Measurements from ENCODE around the gene PGBD5.

PGBD5 gene

GRCh38 chr1:230286166-230286889 lies 139.8 kb downstream of the PGBD5 start:
- DNase-seq (ENCODE audit: extremely low read depth in 1 of 2, low read depth in 1 of 2) = no peak

- DNase-seq (ENCODE audit: extremely low read depth in 1 of 2, low read depth in 1 of 2) = no peak
Observed at GRCh38 chr1:230285351-230285750, 140.8 kb downstream of the PGBD5 start.

DNA sequence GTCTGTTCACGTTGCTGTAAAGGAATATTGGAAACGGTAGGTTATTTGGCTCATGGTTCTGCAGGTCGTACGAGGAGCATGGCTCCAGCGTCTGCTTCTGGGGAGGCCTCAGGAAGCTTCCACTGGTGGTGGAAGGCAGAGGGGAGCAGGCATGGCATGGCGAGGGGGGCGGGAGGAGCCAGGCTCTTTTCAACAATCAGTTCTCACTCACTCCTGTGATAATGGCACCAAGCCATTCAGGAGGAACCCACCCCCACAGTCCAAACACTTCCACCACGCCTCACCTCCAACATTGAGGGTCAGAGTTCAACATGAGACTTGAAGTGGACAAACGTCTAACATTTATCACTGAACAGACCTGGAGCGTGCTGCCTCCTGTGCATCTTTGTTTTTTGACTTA lies 141.2 kb downstream of the PGBD5 start:
- DNase-seq (ENCODE audit: extremely low read depth in 1 of 2, low read depth in 1 of 2) = no peak

GRCh38 chr1:230283678-230284077 lies 142.5 kb downstream of the PGBD5 start:
- DNase-seq (ENCODE audit: extremely low read depth in 1 of 2, low read depth in 1 of 2) = no peak

GRCh38 chr1:230282157-230282556 lies 144.0 kb downstream of the PGBD5 start:
- no peak for DNase-seq (ENCODE audit: extremely low read depth in 1 of 2, low read depth in 1 of 2)

GRCh38 chr1:230281556-230281955 lies 144.6 kb downstream of the PGBD5 start:
- DNase-seq (ENCODE audit: extremely low read depth in 1 of 2, low read depth in 1 of 2) = no peak

DNA sequence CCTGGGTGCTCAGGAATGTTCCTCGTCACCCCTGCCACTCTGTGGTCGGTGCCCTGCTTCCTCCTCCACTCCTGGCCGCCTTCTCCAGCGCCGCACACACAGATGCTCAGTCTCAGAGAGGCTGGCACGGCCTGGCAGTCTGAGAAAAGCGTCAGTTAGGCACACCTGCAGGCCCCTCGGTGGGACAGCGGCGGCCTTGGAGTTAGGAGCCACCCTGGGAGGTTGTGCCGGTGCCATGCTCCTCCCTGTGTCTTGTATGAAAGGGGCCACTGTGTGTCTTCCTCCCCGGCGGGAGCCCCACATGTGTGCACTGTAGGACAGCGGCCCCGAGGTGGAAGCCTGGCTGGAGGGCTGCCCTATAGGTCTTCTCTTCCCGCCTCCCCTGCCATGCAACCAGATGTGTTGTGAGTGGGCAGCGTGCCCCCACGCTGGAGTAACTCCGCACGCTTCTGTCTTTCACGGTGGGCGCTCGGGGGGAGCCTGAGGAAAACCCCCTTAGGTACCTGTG lies 145.2 kb downstream of the PGBD5 start:
- DNase-seq (ENCODE audit: extremely low read depth in 1 of 2, low read depth in 1 of 2) = no peak

DNA sequence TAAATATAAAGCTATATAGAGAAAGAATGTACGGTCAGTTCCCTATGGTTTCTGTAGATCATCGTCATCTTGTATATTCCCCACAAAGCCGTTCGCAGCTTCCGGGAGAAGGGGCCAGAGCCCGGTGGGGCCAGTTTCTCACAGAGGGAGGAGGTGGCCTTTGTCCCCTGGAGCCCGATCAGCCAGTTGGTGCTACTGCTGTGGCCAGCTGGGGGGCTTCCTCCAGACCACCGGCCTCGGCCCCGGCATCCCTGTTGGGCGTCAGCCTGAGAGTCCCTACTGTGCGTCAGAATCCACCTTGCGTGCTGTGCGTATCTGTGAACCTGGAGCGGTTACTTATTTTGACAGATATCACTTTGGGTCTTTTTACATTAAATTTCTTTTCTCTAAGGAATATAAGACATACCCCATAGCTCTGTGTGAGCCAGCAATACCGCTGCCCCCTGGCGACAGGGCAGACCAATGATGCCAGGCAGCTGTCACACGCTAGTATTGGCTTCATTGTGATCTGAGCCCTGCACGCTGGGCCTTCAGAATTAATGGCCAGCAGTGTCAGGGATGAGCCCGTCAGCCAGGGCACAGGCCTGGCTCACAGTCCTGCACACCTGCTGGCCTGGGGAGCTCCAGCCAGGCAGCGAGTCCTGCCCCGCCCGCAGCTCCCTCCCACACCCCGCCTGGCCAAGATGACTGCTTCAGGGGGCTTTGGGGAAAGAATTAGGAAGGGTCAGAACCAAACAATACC lies 145.9 kb downstream of the PGBD5 start:
- DNase-seq (ENCODE audit: extremely low read depth in 1 of 2, low read depth in 1 of 2) = no peak

- DNase-seq (ENCODE audit: extremely low read depth in 1 of 2, low read depth in 1 of 2) = no peak
Observed at GRCh38 chr1:230279583-230279945, 146.6 kb downstream of the PGBD5 start.

GRCh38 chr1:230278871-230279582 lies 147.1 kb downstream of the PGBD5 start:
- DNase-seq (ENCODE audit: extremely low read depth in 1 of 2, low read depth in 1 of 2) = no peak

DNA sequence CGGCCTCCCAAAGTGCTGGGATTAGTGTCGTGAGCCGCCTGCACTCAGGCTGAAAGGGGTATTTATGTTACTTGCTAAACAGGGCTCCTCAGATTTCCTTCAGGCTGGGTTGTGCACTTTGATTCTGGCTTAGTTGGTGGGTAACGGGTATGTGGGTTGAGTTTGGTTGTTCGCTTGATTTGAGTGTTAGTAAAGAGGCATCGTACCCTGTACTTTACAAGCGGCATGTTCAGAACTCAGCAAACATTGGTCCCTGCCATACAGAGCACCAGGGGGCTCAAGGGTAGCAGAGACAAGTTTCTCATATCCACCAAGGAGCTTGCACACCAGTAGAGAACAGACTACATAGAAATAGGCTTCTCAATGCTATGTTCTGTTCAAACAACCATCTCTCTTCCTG lies 147.8 kb downstream of the PGBD5 start:
- DNase-seq (ENCODE audit: extremely low read depth in 1 of 2, low read depth in 1 of 2) = no peak

GRCh38 chr1:230277201-230278025 lies 148.7 kb downstream of the PGBD5 start:
- no peak for DNase-seq (ENCODE audit: extremely low read depth in 1 of 2, low read depth in 1 of 2)

DNA sequence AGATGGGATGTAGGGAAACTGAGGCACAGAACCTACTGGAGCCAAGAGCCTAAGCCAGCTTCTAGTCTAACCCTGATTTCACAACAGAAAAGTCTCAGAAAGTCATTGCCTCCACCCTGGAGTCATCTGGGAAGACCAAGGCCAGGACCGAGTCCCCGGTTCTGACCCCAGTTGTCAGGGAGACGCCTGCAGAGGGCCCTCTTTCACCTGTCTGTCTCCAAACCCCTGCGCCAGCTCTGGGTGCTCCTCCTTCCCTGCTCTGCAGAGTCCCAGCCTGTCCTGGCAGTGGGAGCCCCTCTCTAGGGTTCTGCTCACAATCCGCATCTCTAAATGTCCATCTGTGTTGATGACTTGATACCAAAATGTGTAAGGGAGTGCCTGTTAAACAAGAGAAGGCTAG lies 149.7 kb downstream of the PGBD5 start:
- DNase-seq (ENCODE audit: extremely low read depth in 1 of 2, low read depth in 1 of 2) = no peak

- no peak for DNase-seq (ENCODE audit: extremely low read depth in 1 of 2, low read depth in 1 of 2)
Observed at GRCh38 chr1:230274254-230274653, 151.9 kb downstream of the PGBD5 start.

DNA sequence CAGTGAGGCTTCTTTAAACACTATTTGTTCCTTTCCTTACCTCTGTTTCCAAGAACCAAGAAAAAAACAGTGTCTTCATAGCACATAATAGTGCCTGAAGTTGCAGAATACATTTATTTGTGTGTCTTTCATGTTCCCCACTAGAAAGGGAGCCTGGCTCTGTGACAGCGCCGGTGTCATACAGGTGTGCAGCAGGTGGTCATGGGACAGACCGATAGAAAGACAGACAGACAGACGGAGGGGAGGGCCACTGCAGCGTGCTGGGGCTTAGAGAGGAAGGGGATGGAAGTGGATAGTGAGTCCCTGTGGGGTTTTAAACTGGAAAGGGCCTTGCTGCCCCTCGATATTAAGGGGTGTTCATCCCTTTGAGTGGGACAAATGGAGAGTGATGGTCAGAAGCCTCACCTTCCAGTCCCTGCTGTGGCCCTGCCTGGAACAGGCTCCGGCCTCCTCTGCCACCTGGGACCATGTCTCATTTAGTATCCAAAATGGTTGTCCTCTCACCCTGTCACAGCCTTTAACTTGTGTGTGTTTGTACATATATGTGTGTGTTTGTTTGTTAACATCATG lies 152.9 kb downstream of the PGBD5 start:
- no peak for DNase-seq (ENCODE audit: extremely low read depth in 1 of 2, low read depth in 1 of 2)

- no peak for DNase-seq (ENCODE audit: extremely low read depth in 1 of 2, low read depth in 1 of 2)
Observed at GRCh38 chr1:230272557-230272956, 153.6 kb downstream of the PGBD5 start.

DNA sequence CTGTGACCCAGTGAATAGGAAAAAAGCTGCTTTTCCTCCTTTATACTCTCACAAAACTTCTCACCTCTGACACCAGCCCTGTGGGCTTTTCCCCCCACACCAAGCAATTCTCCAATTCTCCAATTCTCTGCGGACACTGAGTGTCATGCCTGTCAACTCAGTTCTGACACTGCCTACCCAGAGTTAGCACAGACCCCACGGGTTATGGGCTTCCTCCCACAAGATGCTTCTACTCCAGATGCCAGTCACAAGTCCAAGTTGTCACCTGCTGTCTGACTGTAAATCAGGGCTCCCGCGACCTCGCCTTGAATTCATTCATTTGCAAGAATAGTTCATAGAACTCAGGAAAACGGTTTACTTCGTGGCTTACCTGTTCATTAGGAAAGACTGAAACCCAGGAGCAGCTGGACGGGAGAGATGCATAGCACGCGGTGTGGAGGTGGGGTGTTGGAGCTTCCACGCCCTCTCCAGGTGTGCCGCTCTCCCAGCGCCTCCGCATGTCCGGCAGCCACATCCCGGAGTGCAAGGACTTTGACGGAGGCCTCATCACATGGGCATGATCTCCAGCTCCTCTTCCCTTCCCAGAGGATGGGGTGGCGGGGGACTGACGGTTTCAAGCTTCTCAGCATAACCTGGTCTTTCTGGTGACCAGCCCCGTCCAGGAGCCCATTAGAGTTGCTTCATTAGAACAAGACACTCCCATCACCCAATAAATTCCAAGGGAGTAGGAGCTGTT lies 154.7 kb downstream of the PGBD5 start:
- no peak for DNase-seq (ENCODE audit: extremely low read depth in 1 of 2, low read depth in 1 of 2)

- DNase-seq (ENCODE audit: extremely low read depth in 1 of 2, low read depth in 1 of 2) = no peak
Observed at GRCh38 chr1:230270559-230271281, 155.4 kb downstream of the PGBD5 start.

GRCh38 chr1:230270185-230270558 lies 156.0 kb downstream of the PGBD5 start:
- DNase-seq (ENCODE audit: extremely low read depth in 1 of 2, low read depth in 1 of 2) = no peak

Measured in activated CD8-positive, alpha-beta memory T cell treated with anti-CD3 and anti-CD28 coated beads for 1 hour (primary cell).